ENCODE data around the gene NDUFAB1.

- TF ChIP-seq SPI1 (IDR thresholded peaks at IDR 0.05; ENCODE audit: low read depth, low read length) (no peak), POLR2A (IDR thresholded peaks at IDR 0.05; ENCODE audit: low read depth, low read length) (no peak), PAX5 (IDR thresholded peaks at IDR 0.05; ENCODE audit: insufficient read depth, low read length, severe bottlenecking) (no peak), POLR2AphosphoS5 (IDR thresholded peaks at IDR 0.05; ENCODE audit: low read depth, low read length) (no peak), TAF1 (IDR thresholded peaks at IDR 0.05; ENCODE audit: low read depth, low read length) (no peak), POU2F2 (IDR thresholded peaks at IDR 0.05; ENCODE audit: low read depth, low read length) (no peak)
These were observed 15.7 kb downstream of the NDUFAB1 start for GRCh38 chr16:23580391-23580790.
